C4-2B (cell line): ENCODE measurements around the gene CYP19A1.

Experiments
- CTCF ChIP-seq: fragments of 450-650 bp; conservative IDR thresholded peaks from 2 replicates; pipeline ENCODE4 v1.5.1; 2017; ENCODE audit warnings: mild to moderate bottlenecking
- ZFX ChIP-seq: fragments of 450-650 bp; IDR thresholded peaks from 2 replicates; pipeline ENCODE4 v1.6.1; 2017

DNA sequence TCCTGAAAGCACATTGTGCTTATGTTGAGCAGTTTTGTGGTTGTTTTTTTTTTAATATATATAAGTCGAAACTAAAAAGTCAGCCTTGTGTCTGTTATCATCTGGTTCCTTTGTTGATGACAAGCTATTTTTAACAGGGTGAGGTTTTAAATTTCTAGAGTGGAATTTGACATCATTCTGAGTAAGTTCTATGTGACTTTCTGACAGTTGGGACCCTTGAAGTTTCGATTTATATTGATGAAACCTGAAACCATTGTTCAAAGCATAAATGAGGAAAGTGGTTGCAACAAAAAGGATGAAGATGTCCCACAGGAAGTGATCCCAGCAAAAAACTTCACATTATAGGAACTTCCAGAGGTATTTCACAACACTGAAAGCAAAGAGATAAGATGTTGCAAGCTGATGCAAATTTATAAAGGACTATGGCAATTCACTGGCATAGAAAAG, 94.0 kb downstream of the CYP19A1 start:
- TF ChIP-seq CTCF (no peak), ZFX (no peak)
